ENCODE measurements around the gene GART.

DNA sequence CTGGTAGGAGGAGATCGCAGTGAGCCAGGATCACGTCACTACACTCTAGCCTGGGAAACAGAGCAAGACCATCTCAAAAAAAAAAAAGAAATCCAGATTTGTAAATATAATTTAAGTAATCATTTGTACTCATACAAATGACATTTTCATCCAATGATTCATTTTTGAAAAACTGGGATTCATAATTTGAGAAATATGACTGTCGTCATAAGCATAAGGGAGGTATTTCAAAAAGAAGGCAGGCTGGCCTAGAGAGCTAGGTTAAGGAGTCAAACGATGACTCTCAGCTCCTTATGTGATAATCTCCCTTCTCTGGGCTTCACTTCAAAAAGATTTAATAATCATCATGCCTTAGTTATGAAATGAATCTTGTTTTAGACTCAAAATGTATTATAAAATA, 2.3 kb downstream of the GART start:
- TF ChIP-seq, protein P1, sequence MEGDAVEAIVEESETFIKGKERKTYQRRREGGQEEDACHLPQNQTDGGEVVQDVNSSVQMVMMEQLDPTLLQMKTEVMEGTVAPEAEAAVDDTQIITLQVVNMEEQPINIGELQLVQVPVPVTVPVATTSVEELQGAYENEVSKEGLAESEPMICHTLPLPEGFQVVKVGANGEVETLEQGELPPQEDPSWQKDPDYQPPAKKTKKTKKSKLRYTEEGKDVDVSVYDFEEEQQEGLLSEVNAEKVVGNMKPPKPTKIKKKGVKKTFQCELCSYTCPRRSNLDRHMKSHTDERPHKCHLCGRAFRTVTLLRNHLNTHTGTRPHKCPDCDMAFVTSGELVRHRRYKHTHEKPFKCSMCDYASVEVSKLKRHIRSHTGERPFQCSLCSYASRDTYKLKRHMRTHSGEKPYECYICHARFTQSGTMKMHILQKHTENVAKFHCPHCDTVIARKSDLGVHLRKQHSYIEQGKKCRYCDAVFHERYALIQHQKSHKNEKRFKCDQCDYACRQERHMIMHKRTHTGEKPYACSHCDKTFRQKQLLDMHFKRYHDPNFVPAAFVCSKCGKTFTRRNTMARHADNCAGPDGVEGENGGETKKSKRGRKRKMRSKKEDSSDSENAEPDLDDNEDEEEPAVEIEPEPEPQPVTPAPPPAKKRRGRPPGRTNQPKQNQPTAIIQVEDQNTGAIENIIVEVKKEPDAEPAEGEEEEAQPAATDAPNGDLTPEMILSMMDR (IDR thresholded peaks at IDR 0.05) = no peak
- no peak for TF ChIP-seq POLR2A (IDR thresholded peaks at IDR 0.05)

Data from adrenal gland (tissue), 5 donors.